Cortex of kidney (tissue), 1 donor: Measurements from ENCODE around the gene VCPKMT.
"Not testable (repeated sequence)": the region's sequence is repeated elsewhere in the genome, so short reads cannot be mapped to it uniquely, and the experiment has no call there.

ENCODE experiments used
- DNase-seq: peaks from one replicate; lab custom pipeline; 2025; lab: John Stamatoyannopoulos, UW

Gene VCPKMT

DNA sequence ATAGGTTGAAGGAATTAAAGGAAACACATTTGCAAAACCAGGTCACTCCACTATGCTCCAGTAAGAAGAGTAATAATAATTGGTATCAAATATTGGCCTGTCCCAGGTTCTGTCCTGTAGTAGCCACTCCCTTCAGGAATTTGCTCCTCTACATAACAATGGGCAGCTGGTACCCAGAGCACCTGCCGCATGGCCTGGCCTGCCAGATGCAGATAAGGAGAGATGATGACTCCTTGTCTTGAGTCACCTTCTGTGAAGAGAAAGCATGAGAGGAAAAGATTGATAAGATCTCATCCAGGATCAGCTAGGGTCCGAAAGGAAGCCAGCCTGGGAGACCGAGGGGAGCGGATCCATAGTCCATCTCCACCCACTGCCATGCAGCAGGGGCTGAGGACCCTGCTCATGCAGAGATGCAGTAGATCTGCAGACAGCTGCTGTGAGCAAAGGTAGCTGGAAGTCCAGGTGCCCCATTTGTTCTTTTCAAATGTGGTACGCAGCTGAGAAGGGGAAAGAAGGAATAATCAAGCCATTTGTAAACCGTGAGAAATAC, 24.3 kb downstream of the VCPKMT start:
- DNase-seq = no peak

DNA sequence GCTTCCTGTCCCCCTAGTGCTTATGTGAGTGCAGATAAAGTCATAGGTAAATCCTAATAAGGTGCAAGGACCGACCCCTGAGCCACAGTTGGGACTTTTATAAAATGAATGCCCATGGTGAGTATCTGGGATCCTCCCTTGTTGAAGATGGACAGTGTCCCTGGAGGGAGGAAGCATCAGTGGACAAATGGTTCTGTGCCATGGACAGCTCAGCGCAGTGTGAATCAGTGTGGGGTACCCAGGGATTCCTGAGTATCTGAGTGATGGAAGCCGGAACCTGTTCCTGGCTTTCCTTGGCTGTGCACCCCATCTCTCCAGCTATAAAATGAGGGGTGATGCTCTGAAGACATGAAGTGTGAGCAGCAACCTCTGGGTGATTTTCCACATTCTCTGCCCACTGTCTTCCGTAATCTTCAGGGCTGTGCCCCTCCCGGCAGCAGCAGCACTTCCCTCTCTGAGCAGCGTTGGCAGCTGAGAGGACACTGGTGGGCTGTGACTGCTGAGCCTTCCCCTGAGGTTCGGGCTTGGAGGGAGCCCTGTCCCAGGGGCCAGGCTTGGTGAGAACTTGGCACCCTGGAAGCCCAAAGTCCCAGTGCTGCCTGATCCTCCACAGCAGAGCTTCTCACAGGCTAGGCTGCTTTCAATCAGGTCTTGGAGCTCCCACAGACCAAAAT, 25.0 kb downstream of the VCPKMT start:
- DNase-seq = no peak

DNA sequence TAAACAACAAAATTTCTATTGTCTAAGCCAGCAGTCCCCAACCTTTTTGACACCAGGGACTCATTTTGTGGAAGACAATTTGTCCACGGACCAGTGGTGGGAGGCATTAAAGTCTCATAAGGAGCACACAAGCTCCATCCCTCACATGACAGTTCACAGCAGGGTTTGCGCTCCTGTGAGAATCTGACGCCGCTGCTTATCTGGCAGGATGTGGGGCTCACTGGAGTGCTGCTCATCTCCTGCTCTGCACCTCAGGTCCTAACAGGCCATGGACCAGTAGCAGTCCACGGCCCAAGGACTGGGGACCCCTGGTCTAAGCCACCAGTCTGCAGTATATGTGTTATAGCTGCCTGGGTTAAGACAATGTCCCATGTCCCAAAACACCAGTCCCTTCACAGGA, 27.2 kb downstream of the VCPKMT start:
- DNase-seq = no peak

DNA sequence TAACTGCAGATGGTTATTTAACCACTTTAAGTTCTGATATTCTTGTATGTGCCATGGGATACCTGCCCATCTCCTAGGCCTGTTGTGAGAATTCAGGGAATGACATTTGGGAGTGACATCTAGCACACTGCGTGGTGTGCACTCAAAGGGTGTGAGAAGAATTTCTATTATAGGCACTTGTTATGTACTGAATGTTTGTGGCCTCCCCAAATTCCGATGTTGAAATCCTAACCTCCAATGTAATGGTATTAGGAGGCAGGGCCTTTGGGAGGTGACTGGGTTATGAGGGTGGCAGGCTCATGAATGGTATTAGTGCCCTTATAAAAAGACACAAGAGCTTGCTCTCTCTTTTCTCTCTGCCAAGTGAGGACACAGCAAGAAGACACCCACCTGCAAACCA, 27.6 kb downstream of the VCPKMT start:
- DNase-seq = no peak

DNA sequence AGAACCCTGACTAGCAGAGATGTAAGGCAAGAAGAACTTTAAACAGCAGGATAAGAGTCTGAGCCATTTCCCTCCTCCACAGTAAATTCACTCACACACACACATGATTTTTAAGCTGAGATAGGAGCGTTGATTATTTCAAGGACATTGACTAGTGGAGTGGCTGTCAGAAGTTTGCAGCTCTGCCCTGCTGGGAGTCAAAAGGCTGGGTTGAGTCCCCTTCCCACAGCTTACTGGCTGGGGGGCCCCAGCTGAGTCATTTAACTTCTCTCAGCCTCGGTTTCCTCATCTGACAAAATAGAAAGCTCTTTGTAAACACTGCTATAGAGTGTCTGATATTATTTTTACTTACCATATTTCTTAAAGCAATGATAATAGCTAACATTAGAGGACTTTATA, 28.3 kb downstream of the VCPKMT start:
- DNase-seq = no peak

DNA sequence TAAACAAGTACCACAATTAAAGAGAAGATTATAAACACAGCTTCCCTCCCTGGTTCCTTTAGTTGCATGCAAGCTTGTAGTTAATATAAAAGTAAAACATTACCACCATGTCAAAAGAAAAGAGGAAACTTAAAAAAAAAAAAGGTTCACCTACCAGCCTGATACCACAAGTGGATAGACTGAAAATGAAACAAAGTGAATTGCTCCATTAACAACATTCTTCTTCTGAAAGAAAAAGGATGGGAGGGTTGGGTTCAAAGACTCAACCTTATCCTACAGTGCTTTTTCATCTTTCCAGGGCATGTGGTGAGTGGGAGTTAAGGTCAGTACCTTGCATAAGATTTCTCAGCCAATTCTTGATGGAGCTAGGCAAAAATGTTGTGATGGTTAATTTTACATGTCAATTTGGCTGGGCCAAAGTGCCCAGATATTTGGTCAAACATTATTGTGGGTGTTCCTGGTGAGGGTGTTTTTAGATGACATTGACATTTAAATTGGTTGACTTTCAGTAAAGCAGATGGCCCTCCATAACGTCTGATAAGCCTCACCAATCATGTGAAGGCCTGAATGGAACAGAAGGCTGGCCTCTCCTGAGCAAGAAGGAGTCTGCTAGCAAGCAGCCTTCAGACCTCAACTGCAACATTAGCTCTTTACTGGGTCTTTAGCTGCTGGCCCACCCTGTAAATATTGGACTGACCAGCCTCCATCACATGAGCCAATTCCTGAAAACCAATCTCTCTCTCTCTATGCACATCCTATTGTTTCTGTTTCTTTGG, 28.8 kb downstream of the VCPKMT start:
- no peak for DNase-seq

DNA sequence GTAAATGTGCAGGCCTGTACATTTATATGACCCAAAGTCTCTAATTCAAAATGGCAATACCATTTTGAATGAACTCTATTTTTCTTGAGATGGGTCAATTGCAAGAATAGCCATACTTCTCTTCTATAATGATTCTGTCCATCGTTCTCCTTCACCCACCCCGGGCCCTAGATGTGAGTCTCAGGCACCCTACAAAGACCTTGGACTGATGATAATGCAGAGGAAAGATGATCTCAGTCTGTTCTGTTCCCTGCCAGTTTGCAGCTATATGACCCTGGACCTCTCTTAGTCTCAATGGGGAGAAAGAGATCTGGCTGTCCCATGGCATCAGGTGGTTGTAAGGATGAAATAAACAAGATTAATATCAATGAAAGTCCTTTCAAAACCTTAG, 30.1 kb downstream of the VCPKMT start:
- DNase-seq = no peak

DNA sequence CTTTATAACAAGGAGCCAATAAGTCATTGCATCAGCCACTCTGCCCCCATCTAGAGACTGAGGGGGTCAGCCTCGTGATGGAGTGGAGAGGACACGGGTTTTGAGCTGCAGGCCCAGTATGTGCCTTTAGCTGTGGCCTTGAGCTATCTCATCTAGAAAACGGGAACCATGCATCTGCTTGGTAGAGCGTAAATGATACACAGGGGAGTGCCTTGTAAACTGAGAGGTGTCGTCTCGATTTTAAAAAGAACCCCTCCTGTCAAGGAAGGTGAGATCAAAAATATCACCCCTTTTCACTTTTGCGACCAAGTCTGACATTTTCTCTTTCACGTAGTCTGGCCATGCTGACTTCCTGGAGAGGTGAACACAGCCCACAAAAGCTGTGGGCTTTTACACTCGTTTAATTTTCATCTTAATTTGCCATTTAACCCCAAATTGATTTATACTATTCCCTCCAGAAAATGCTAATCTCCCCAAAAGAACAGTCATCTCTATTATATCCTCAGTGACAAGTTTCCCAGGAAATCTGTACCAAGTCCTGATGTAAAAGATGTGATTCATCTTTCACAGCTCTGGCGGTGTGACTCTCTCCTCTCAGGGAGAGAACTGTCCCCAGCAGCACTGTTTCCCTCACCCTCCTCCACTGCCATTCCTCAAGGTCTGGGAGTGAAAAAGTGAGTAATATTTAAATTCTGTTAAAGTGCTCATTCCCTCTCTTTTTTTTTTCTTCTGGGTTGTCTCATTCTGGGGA, 30.6 kb downstream of the VCPKMT start:
- no peak for DNase-seq

DNA sequence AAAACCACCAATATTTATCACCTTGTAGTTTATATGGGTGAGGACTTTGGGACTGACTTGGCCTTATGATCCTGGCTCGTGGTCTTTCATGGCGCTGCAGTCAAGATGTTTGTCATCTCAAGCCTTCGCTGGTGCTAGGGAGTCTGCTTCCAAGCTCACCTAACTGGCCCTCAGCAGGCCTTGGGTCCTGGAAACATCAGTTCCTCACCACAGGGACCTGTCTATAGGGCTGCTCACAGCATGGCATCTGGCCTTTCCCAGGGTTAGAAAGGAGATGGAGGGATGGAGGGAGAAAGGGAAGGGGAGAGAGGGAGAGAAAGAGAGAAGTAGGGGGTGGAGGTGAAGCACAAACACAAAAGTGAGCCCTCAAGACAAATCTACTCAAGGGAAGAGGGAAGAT, 31.7 kb downstream of the VCPKMT start:
- no peak for DNase-seq

DNA sequence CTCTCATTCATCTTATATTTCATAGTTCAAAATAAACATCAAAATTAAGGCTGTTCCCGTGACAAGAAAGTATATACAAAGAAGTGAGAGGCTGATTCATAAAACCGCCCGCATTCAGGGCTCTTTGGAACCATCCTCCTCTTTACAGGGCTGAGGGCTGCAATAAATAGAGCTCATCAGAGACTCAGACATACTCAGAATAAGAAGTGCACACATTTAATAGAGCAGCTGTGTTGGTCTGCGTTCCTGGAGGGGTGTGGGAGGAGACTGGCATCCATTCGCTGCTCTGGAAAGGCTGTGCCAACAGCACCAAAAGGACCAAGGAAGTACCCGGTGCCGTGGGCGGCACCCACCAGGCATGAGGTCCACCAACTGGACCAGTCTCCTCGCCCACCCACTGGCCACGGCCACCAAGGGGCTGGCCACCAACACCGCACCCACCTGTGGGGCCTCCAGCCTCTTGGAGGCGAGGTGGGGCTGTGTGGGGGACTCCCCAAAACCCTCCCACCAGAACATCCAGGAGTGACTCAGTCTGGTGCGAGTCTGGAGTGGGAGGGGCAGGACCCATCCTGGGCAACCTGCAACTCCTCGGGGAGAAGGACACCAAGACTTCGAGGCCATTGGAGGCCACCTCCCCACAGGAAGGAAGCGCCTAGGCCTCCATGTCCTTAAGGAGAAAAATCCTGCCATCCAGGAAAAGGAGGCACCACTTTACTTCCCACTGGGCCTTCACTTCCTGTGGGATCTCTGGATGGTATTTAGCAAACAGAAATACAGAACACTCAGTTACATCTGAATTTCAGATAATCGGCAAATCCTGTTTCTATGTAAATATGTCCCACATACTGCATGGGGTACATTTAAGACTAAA, 32.7 kb downstream of the VCPKMT start:
- DNase-seq = no peak

DNA sequence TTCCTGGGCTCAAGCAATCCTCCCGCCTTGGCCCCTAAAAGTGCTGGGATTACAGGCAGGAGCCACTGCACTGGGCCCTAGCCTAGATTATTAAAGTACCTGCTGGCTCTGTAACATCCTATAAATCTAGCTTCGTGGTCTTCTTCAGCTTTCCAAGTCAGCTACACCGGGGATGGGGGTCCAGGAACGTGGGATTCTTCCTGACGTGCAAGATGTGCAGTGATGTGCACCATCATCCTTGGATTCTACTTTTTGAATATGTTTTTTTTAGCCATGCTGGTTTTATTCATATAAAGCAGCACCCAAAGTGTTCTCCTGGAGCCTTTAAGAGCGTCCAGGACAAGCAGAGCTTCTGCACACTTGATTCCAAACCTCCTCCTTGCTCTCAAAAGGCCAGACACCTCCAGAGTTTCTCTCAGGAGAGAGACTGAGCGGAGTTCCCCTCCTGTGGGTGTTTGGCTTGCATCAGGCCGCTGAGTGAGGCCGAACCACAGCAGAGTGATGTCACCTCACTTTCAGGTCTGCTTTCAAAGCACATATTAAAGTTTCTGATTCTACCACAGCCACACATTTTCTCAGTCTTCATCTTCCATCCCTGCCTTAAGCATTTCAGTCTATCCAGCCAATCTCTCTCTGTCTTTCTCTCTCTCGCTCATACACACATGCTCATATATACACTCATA, 33.4 kb downstream of the VCPKMT start:
- no peak for DNase-seq

DNA sequence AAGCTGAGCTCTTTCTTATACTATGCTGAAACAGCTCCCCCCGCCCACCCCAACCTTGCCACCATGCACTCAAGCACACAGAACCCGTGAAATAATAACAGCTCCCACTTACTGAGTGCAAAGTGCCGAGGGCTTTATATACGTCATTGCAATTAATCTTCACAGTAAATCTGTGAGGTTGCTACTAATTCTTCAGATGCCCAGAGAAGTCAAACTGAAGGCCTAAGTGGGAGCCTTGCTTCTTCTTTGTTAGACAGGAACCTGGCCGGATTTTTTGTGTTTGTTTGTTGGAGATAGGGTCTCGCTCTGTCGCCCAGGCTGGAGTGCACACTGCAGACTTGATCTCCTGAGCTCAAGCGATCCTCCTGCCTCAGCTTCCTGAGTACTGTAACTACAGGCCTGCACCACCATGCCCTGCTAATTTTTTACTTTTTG, 34.0 kb downstream of the VCPKMT start:
- DNase-seq = no peak

DNA sequence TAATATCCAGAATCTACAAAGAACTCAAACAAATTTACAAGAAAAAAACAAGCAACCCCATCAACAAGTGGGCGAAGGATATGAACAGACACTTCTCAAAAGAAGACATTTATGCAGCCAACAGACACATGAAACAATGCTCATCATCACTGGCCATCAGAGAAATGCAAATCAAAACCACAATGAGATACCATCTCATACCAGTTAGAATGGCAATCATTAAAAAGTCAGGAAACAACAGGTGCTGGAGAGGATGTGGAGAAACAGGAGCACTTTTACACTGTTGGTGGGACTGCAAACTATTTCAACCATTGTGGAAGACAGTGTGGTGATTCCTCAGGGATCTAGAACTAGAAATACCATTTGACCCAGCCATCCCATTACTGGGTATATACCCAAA, 37.3 kb downstream of the VCPKMT start:
- DNase-seq = not testable (repeated sequence)

DNA sequence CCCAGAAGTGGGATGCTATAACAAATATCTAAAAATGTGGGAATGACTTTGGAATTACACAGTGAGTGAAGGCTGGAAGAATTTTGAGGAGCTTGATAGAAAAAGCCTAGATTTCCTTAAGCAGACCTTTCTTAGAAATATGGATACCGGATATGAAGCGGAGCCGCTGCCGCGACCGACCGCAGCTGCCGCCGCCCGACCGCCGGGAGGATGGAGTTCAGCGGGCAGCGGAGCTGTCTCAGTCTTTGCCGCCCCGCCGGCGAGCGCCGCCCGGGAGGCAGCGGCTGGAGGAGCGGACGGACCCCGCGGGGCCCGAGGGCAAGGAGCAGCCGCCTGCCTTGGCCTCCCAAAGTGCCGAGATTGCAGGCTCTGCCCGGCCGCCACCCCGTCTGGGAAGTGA, 42.7 kb downstream of the VCPKMT start:
- not testable (repeated sequence) for DNase-seq

DNA sequence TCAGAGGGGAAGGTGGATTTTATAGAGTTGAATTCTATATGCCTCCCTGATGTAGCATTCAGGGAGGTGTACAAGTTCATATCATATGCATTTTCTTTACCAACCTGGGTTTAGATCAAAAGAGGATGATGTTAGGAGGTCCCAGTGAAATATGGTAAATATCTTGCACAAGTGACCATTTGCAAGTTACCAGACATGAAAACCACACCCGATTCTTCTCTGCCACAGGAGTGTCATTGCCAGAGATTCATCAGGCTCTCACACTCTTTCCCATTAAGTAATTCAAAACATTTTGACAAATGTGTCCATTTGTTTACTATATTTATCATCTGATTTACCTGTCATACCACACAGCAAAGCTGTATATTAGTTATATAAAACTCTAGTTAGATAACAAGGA, 44.0 kb downstream of the VCPKMT start:
- DNase-seq = no peak

DNA sequence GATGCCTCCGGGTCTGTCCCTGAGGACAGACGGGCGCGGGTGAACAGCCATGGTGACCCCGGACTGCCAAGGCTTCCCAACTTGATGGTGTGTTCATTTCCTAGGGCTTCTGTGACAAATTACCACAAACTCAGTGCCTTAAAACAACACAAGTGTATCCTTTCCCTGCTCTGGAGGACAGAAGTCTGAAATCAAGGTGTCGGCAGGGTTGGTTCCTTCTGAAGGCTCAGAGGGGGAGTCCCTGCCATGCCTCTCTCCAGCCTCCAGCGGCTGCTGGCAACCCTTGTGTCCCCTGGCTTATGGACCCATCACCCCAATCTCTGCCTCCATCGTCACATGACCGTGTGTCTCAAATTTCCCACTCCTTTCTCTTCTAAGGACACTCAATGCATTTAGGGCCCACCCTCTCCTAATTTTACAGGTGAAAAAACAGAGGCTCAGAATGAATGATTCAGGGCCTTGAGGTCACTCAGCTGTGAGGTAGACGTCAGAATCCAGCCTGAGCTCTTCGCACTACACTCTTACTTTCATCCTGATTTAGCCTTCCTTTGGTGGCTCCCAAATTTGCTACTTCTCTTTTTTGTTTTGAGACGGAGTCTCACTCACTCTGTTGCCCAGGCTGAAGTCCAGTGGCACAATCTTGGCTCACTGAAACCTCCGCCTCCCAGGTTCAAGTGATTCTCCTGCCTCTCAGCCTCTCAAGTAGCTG, 45.4 kb downstream of the VCPKMT start:
- no peak for DNase-seq

DNA sequence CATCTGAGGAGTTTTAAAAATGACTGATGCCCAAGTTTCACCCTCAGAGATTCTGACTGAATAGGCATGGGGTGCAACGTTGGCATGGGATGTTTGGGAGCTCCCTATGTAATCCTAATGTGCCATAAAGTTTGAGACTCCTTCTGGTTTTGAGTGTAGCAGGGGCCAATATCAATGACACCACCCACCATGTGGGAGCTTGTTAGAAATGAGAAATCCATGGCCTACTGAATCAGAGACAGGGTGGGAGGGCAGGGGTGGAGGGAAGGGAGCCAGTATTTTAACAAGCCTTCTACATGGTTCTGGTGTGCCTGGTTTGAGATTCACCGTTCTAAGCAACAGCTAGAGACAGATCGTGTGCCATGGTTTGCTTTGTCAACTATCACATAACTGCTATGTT, 46.1 kb downstream of the VCPKMT start:
- no peak for DNase-seq

DNA sequence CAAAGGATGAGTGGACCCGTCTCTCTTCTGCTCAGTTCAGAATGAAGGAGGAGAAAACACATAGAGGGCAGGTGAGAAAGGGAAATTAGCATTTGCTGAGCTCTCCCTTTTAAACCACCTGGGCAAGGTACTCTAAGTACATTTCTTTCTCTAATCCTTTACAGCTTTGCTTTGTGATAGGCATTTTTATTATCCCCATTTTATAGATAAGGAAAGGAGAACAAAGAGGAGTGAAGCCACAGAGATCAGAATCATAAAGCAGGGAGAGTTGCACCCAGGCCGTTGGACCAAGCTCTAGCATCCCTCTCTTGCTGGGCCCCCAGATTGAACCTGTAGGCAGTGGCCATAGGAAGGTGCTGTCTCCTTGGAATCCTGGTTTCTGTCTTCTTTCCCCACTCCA, 47.0 kb downstream of the VCPKMT start:
- no peak for DNase-seq

DNA sequence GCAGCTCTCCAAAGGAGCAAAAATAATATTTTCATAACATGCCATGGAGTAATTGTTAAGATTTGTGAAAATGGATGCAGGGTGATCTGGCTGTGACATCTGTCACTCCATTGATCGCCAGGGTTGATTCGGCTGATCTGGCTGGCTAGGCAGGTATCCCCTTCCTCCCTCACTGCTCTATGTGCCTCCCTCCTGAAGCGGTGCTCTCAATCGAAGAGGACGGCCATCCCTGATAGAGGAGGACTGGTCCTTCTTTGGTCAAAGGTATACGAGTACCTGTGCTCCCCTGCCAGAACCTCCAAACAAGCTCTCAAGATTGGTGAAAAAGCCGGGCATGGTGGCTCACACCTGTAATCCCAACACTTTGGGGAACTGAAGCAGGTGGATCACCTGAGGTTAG, 47.9 kb downstream of the VCPKMT start:
- DNase-seq = no peak

DNA sequence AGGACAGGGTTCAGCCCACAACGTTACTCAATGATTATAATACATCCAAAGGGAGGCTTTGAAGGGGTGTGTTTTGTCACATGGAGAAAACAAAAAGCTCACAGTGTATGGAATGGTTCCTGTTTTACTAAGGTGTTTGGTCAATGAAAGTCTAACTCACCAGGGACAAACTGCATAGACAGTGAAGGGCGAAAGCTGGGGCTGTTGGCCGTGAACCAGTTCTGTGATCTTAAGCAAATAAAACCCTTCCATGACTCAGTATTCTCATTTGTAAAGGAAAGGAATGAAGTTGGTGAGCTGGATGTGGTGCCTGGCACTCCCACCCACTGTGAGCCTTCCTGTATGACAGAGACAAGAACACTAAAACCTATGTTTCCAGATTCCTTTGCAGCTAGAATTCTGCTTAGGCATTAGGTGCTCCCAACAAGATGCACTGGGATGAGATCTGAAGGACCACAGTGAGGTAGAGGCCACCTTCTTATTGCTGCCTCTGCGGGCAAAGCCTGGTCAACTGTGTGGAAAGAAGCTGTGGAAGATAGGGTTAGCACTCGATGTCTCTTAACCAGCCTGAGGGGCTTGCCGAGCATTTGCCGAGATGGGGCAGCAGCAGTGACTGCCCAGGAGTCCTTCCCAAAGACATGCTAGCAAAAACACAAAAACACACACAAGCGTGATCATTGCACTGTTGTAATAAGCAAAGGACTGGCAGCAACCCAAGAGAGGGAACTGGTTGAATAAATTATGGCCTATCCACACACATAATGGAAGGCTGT, 48.5 kb downstream of the VCPKMT start:
- no peak for DNase-seq
